Activated naive CD4-positive, alpha-beta T cell treated with anti-CD3 and anti-CD28 coated beads, Interleukin-2, amount 10 ng/mL, durations not matched to agents 7 days and 5 days (primary cell): ENCODE data around the gene GM2A.
A peak's percentile ranks its signal among the peaks of the same experiment; 100 is the strongest.

Experiments used
- CTCF ChIA-PET: fragments of 350-600 bp; sonication (Branson Sonifier 250); formaldehyde crosslinking; loops from one replicate; lab custom pipeline; 2021; ENCODE audit warnings: antibody characterized with exemption; lab: Charles Lee
- DNase-seq: peaks from one replicate; pipeline ENCODE4 v3.0.0-alpha.2; 2020
- H3K27ac Mint-ChIP-seq: one replicate; pipeline ENCODE4 v1.8.0; 2021; ENCODE audit warnings: mild to moderate bottlenecking, moderate library complexity, mixed read lengths
- H3K27me3 Mint-ChIP-seq: one replicate; pipeline ENCODE4 v1.8.0; 2021; ENCODE audit warnings: mild to moderate bottlenecking, mixed read lengths
- H3K36me3 Mint-ChIP-seq: one replicate; pipeline ENCODE4 v1.8.0; 2021; ENCODE audit warnings: mixed read lengths
- H3K4me1 Mint-ChIP-seq: one replicate; pipeline ENCODE4 v1.8.0; 2021; ENCODE audit warnings: mixed read lengths
- H3K4me3 Mint-ChIP-seq: one replicate; pipeline ENCODE4 v1.8.0; 2021; ENCODE audit warnings: mild to moderate bottlenecking, moderate library complexity, mixed read lengths
- H3K9me3 Mint-ChIP-seq: one replicate; pipeline ENCODE4 v1.8.0; 2021; ENCODE audit warnings: mixed read lengths

The GM2A gene

DNA sequence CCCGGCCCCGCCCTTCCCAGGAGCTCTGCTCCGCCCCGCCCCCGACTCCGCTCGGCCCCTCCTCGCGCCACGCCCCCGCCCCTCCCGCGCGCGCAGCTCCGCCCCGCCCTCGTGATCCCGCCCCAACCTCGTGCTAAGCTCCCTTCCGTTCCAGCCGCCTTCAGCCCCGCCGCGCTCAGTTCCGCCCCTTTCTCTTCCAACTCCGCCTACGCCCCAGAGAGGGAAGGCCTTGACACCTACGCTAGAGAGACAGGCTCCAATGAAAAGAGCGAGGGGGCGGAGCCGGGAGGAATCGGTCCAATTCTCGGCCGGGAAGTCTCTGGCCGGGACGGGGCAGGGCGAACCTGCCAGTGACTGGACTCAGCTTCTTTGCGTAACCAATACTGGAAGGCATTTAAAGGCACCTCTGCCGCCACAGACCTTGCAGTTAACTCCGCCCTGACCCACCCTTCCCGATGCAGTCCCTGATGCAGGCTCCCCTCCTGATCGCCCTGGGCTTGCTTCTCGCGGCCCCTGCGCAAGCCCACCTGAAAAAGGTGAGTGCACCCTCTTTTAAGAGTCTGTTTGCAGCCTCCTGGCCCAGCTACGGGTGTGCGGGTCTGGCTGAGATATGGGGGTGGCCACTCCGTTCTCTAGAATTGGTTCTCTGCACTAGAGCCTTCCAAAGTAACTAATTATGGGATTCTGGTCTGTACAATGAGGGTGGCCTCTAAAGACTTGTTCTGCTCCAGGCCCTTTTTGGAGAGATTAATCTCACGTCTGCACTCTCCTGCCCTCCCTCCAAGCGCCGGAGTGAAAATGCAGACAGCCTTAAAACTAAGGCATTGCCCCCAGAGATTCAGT, at the start of gene GM2A:
GM2A (plus strand) TSS at position 424 of the 843 bp plus-strand sequence; CDS start at position 456, 32 bp downstream.
- no peaks in the 10 kb centered on the region for H3K36me3 Mint-ChIP-seq
- H3K9me3 Mint-ChIP-seq: no peaks in the 10 kb centered on the region
- H3K27me3 Mint-ChIP-seq: no peaks in the 10 kb centered on the region
- peak within 1 kb of the TSS; percentile 89 for H3K4me3 Mint-ChIP-seq
- peak within 1 kb of the TSS; percentile 96 for H3K27ac Mint-ChIP-seq
- DNase-seq: peak; percentile 99
- CTCF ChIA-PET: interaction anchor here (0.7 to 1.4 kb wide), 8 partner anchors 15 to 128 kb away, joined by 3 to 15 read pairs (median 4); partner anchors contain the start of gene CCDC69
- peaks cover 48% of the 10 kb centered on the region for H3K4me1 Mint-ChIP-seq

DNA sequence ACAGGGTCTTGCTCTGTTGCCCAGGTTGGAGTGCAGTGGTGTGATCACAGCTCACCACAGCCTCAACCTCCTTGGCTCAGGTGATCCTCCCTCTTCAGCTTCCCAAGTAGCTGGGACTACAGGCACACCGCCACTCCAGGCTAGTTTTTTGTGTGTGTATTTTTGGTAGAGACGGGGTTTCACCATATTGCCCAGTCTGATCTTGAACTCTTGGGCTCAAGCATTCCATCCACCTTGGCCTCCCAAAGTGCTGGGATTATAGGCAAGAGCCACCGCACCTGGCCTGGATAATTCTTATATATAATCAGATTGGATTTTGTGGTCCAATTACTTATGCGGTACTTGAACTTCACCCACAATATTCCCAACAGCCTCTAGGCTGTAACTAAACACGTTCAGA, 48.9 kb upstream of the GM2A start:
- no peak for DNase-seq
- Mint-ChIP-seq H3K27ac (no peak overlapping the region), H3K36me3 (peaks cover 48% of the 10 kb centered on the region), H3K4me3 (no peak overlapping the region), H3K27me3 (no peaks in the 10 kb centered on the region), H3K9me3 (no peaks in the 10 kb centered on the region), H3K4me1 (peaks cover 50% of the 10 kb centered on the region)
- CTCF ChIA-PET: interaction anchor here (2.4 kb wide), 1 partner anchor 151 kb away, joined by 4 read pairs; no protein-coding TSS in a partner anchor

DNA sequence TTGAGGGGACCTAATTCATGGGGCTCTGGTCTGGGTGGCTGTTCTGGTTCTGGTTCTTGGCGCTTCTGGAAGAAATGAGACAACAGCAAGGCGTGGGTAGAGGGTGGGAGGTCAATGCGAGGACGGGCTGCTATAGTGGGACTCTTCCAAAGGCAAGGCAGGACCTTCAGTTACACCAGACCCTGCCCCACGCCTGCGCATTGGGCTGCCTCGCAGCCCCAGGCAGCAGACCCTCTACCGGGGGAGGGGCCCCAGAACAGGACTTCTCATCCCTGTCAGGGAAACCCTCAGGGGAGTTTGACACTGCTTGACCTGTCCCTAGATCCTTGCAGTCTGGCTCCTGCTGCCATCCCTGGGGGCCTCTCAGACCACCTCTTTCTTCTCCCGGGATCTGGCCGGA, 47.6 kb upstream of the GM2A start:
- Mint-ChIP-seq H3K9me3 (no peaks in the 10 kb centered on the region), H3K36me3 (peaks cover 41% of the 10 kb centered on the region), H3K4me3 (no peak overlapping the region), H3K27ac (peak overlapping the region; percentile 2), H3K4me1 (peaks cover 60% of the 10 kb centered on the region), H3K27me3 (no peaks in the 10 kb centered on the region)
- no peak for DNase-seq
- CTCF ChIA-PET: no interaction called here

DNA sequence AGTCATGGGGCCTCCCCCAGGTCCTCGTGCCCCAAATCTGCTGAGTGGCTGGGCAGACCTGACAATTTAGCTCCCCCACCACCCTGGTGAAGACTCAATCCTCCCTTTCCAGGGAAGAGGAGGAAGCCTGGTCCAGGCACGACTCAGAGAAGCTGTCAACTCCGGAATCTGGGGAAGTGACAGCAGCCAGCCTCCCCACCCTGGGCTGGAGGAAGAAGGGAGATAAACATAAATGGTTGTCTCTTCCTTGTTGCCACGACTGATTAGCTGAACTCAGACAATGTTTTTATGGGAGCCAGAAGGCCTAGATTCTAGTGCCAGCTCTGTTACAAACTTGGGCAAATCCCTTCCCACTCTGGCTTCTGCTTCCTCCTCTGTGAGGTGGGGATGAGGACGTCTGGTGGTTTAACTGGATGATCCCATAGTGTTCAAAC, 44.5 kb upstream of the GM2A start:
- H3K27me3 Mint-ChIP-seq: no peaks in the 10 kb centered on the region
- CTCF ChIA-PET: interaction anchor here (1.7 kb wide), 1 partner anchor 30 kb away, joined by 6 read pairs; no protein-coding TSS in a partner anchor
- no peak overlapping the region for H3K4me3 Mint-ChIP-seq
- no peaks in the 10 kb centered on the region for H3K9me3 Mint-ChIP-seq
- no peak overlapping the region for H3K27ac Mint-ChIP-seq
- peaks cover 35% of the 10 kb centered on the region for H3K36me3 Mint-ChIP-seq
- H3K4me1 Mint-ChIP-seq: peaks cover 64% of the 10 kb centered on the region
- no peak for DNase-seq

DNA sequence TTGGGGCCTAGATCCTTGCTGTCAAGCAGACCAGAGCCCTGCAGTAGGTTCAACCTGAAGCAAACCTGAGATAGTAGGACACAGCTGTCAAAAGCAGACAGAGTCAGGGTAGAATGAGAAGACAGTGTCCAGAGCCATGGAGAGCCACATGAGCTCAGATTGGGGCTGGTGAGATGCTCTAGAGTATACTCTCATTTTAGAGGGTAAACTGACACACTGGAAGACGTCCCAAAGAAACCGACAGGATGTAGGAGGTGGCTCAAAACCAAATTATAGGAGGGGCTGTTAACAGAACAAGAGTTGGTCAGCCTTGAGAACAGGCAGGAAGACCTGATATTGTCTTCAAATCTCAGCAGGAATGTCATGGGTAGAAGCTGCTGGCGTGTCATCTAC, 40.6 kb upstream of the GM2A start:
- Mint-ChIP-seq H3K27me3 (no peaks in the 10 kb centered on the region), H3K27ac (peak overlapping the region; percentile 94), H3K4me3 (peak overlapping the region; percentile 81), H3K36me3 (peaks cover 54% of the 10 kb centered on the region), H3K4me1 (peaks cover 86% of the 10 kb centered on the region), H3K9me3 (no peaks in the 10 kb centered on the region)
- DNase-seq: no peak
- CTCF ChIA-PET: interaction anchor here (0.7 to 4.4 kb wide), 6 partner anchors 10 to 87 kb away, joined by 3 to 33 read pairs (median 6); partner anchors contain the start of gene CCDC69

DNA sequence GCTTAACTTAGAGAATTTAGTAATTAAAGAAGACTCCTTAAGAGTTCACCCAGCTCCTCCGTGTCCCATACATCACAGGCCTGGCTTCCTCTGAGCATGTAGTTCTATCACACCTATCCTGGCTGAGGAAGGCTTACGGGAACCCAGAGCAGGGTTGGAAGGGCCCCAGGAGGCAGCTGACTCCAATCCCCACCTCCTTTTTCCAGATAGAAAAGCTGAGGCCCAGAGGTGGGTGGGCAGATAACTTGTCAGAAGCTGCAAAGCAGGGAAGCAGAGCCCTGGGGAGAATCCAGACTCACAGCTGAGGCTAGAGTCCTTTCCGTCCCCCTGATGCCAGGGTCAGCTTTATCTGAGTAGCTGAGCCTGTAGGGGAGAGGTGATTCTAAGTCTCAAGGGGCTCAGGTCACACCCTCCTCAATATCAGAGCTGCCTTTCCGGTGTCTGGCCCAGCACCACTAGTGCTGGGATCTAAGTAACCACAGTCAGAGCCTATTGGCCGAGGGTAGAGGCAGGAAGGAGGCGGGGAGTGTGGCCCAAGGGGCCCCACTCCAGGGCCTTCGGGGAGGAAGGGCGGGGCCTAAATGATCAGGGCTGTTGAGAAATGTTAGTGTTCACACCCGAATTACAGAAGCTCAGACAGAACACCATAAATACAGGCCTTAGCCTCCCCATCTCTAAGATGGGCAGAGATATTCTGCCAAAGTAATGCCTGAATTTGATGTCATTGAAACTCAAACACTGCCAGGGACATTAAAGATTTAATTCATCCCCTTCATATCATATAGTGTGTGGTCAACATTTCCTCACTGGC, 39.0 kb upstream of the GM2A start:
- Mint-ChIP-seq H3K4me3 (peak overlapping the region; percentile 81), H3K4me1 (peaks cover 87% of the 10 kb centered on the region), H3K27me3 (no peaks in the 10 kb centered on the region), H3K27ac (peak overlapping the region; percentile 99), H3K9me3 (no peaks in the 10 kb centered on the region), H3K36me3 (peaks cover 57% of the 10 kb centered on the region)
- CTCF ChIA-PET: interaction anchor here (0.9 to 4.4 kb wide), 7 partner anchors 9 to 51 kb away, joined by 3 to 33 read pairs (median 10); partner anchors contain the start of genes CCDC69 and GM2A
- DNase-seq: peak; percentile 94

DNA sequence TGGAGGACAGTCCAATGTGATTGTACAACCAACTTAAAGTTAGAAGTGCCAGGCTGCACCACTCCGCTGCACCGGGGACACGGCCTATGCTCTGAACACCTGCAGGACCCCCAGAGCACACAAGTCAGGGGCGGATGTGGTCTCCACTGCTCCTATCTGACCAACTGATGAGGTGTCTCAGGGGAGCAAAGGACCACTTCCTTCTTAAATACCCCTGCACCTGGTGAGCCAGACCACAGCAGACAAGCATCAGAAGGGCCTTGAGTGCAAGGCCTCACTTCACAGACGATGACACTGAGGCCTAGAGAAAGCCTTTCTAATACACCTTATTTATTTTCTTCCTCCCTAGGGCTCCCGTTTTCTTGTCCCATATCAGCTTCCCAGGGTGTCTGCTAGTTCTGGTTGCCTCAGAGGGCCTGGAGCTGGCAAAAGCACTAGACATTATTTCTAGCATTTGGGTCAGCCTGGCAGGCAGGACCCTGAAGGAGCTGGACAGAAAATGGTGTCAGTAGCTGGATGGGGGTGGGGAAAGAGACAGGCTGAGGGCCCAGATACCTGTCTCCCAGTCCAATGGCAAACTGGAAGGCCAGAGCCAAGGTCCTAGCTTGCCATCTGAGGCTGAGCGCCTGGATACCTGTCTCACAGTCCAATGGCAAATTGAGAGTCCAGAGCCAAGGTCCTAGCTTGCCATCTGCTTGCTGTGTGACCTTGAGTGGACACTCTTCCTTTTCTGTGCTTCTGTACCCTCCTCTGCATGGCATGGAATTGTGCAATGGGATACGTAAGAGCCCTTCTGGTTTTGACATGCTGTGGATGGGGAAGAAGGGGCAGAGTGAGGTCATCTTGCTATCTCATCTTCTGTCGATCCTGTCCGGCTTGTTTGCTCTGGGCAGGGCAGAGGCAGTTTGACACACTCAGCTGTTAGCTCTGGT, 38.1 kb upstream of the GM2A start:
- DNase-seq: peak; percentile 62
- Mint-ChIP-seq H3K36me3 (peaks cover 61% of the 10 kb centered on the region), H3K9me3 (no peaks in the 10 kb centered on the region), H3K4me3 (peak overlapping the region; percentile 81), H3K4me1 (peaks cover 87% of the 10 kb centered on the region), H3K27me3 (no peaks in the 10 kb centered on the region), H3K27ac (peak overlapping the region; percentile 99)
- CTCF ChIA-PET: interaction anchor here (0.7 to 4.4 kb wide), 7 partner anchors 8 to 89 kb away, joined by 3 to 33 read pairs (median 10); partner anchors contain the start of genes CCDC69 and GM2A

DNA sequence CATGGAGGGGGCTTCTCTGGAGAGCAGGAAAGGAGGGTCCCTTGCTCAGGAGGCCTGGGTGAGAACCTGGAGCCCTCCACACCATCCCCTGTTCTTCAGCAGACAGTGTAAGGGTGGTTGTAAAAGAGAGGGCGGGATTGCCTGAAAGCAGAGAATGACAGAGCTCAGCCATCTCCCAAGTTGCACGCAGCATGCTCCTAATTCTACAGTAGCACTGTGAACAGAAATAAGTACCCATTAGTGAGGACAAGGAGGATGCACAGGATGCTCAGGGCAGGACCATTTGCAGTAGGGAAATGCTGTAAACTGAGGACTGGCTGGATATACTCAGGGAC, 37.5 kb upstream of the GM2A start:
- H3K4me3 Mint-ChIP-seq: peak overlapping the region; percentile 81
- H3K36me3 Mint-ChIP-seq: peaks cover 66% of the 10 kb centered on the region
- H3K4me1 Mint-ChIP-seq: peaks cover 90% of the 10 kb centered on the region
- CTCF ChIA-PET: interaction anchor here (0.7 to 4.4 kb wide), 4 partner anchors 7 to 89 kb away, joined by 3 to 33 read pairs (median 16); partner anchors contain the start of gene CCDC69
- H3K27ac Mint-ChIP-seq: peak overlapping the region; percentile 99
- no peaks in the 10 kb centered on the region for H3K9me3 Mint-ChIP-seq
- no peak for DNase-seq
- no peaks in the 10 kb centered on the region for H3K27me3 Mint-ChIP-seq

DNA sequence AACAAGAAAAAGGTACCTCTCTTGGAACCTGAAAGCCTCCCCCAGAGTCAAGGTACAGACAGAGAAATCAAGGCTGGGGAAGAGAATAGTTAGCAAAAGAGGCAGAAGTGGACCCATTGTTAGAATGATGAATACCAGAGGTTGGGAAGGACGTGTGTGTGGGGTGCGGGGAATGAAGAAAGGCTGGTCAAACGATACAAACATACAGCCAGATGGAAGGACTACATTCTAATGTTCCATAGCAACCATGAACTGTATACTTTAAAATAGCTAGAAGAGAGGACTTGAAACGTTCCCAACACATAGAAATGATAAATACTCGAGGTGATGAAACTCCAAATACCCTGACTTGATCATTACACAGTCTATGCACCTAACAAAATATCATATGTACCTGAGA, 36.2 kb upstream of the GM2A start:
- H3K27me3 Mint-ChIP-seq: no peaks in the 10 kb centered on the region
- peaks cover 90% of the 10 kb centered on the region for H3K4me1 Mint-ChIP-seq
- CTCF ChIA-PET: no interaction called here
- no peak overlapping the region for H3K4me3 Mint-ChIP-seq
- H3K36me3 Mint-ChIP-seq: peaks cover 75% of the 10 kb centered on the region
- no peaks in the 10 kb centered on the region for H3K9me3 Mint-ChIP-seq
- peak overlapping the region; percentile 74 for H3K27ac Mint-ChIP-seq
- no peak for DNase-seq

DNA sequence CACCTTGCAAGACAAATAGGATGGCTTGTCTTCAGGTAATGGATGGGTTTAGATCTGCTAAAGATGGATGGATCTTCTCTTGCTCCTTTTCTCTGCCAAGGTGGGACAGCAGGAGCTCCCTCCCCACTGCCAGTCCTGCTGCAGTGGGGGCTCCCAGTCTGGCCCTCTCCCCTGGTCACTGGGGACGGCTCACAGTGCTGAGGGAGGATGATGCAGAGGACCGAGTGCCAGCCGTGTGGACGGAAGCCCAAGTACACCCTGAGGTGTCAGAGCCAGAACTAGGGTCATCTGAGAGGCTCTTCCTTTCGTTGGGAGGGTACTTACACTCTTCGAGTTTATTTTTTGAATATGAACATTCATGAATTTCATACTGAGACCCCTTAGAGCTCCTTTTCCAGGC, 34.8 kb upstream of the GM2A start:
- no peaks in the 10 kb centered on the region for H3K9me3 Mint-ChIP-seq
- no peak overlapping the region for H3K27ac Mint-ChIP-seq
- H3K4me1 Mint-ChIP-seq: peaks cover 93% of the 10 kb centered on the region
- H3K4me3 Mint-ChIP-seq: no peak overlapping the region
- DNase-seq: no peak
- CTCF ChIA-PET: no interaction called here
- H3K27me3 Mint-ChIP-seq: no peaks in the 10 kb centered on the region
- peaks cover 73% of the 10 kb centered on the region for H3K36me3 Mint-ChIP-seq

DNA sequence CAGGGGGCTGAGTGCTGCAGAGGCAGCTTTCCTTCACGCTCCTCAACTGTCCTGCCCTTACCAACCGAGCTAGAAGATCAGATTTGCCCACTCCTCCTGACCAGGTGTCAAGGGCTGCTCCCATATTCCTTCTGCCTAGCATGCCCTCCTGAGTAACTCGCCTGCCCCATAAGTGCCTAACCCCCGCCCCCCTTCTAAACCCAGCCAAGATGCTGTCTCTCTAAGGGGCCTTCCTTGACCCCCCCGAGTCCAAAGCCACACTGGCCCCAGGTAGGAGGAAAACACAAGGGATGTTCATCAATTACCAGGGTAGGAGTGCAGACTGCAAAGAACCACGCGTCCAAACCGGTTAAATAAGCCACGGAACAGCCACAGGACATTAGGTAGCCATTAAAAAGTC, 33.8 kb upstream of the GM2A start:
- Mint-ChIP-seq H3K27me3 (no peaks in the 10 kb centered on the region), H3K4me1 (peaks cover 91% of the 10 kb centered on the region), H3K27ac (no peak overlapping the region), H3K9me3 (no peaks in the 10 kb centered on the region), H3K4me3 (no peak overlapping the region), H3K36me3 (peaks cover 70% of the 10 kb centered on the region)
- no peak for DNase-seq
- CTCF ChIA-PET: no interaction called here

DNA sequence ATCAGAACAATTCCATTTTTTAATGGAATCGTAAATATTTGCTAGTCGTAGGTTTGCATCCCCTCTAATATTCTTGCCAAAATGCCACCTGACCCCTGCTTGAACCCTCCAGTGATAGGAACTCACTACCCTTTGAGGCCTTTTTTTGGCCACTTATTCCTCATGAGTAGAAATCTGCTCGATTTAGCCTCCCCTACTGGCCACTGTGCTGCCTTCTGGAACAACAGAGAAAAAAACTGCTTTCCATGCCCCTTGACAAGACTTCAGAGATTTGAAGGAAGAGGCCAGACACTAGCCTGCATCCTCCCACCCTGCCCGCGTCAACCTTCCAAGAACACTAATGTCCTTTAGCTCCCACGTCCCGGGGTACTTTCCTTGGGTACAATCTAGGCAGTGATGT, 33.2 kb upstream of the GM2A start:
- H3K4me3 Mint-ChIP-seq: no peak overlapping the region
- CTCF ChIA-PET: interaction anchor here (1.8 kb wide), 1 partner anchor 19 kb away, joined by 5 read pairs; no protein-coding TSS in a partner anchor
- peaks cover 64% of the 10 kb centered on the region for H3K36me3 Mint-ChIP-seq
- no peaks in the 10 kb centered on the region for H3K27me3 Mint-ChIP-seq
- H3K9me3 Mint-ChIP-seq: no peaks in the 10 kb centered on the region
- H3K4me1 Mint-ChIP-seq: peaks cover 91% of the 10 kb centered on the region
- H3K27ac Mint-ChIP-seq: no peak overlapping the region
- no peak for DNase-seq

DNA sequence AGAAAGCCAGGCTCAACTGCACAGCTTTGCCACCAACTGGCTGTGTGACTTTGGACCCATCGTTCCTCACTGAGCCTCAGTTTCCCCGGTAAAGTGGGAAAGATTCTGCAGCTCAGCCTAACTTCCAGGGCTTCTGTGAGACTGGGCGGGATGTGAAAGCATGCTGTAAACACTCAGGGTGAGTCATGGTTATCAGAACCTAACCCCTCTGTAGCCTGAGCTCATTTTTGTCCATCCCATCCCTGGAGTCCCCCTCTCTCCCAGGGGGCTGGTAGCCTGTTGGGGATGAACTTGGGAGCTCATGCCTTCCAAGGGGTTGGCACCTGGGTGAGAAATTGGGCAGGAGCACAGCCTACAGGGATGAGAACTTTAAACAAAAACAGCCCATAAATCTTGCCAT, 31.4 kb upstream of the GM2A start:
- H3K27me3 Mint-ChIP-seq: no peaks in the 10 kb centered on the region
- H3K9me3 Mint-ChIP-seq: no peaks in the 10 kb centered on the region
- peaks cover 51% of the 10 kb centered on the region for H3K36me3 Mint-ChIP-seq
- peaks cover 80% of the 10 kb centered on the region for H3K4me1 Mint-ChIP-seq
- peak overlapping the region; percentile 85 for H3K4me3 Mint-ChIP-seq
- H3K27ac Mint-ChIP-seq: peak overlapping the region; percentile 88
- DNase-seq: peak; percentile 25
- CTCF ChIA-PET: interaction anchor here (1.2 to 3.4 kb wide), 5 partner anchors 8 to 56 kb away, joined by 3 to 33 read pairs (median 5); no protein-coding TSS in a partner anchor
